ENCODE measurements around the gene SCMH1. TPM values are rescaled to one million over a fixed set of nuclear protein-coding genes. Genes with fewer than 3 reads are reported as not detected.

The SCMH1 gene
- total RNA-seq, 1 experiment from 2014 or later = 19.4 TPM

GRCh38 chr1:41041614-41042270 lies 200.4 kb downstream of the SCMH1 start:
- CTCF ChIA-PET = no interaction called here
- H3K4me3 Mint-ChIP-seq = no peak overlapping the region
- H3K27ac Mint-ChIP-seq = no peak overlapping the region
- H3K4me1 Mint-ChIP-seq = no peaks in the 10 kb centered on the region
- POLR2A ChIA-PET = no interaction called here
- TF ChIP-seq E2F5 (CRISPR knock-in tag; IDR thresholded peaks at IDR 0.05) (no peak), PRRX2 (CRISPR knock-in tag; IDR thresholded peaks at IDR 0.05) (no peak), NFYB (CRISPR knock-in tag; conservative IDR thresholded peaks at IDR 0.05; ENCODE audit: low read depth) (no peak), FOXP1 (CRISPR knock-in tag; IDR thresholded peaks at IDR 0.05; ENCODE audit: borderline replicate concordance) (no peak), ZNF423 (CRISPR knock-in tag; IDR thresholded peaks at IDR 0.05) (no peak), ZNF281 (CRISPR knock-in tag; IDR thresholded peaks at IDR 0.05) (no peak), SP1 (CRISPR knock-in tag; conservative IDR thresholded peaks at IDR 0.05) (no peak)
- no peaks in the 10 kb centered on the region for H3K9me3 Mint-ChIP-seq
- H3K27me3 Mint-ChIP-seq (ENCODE audit: low read depth) = no peaks in the 10 kb centered on the region
- peaks cover 3% of the 10 kb centered on the region; the same call in 1 of the 2 replicates for H3K36me3 Mint-ChIP-seq
- DNase-seq (ENCODE audit: low spot score) = no peak
- ATAC-seq = no peak

GRCh38 chr1:41038110-41038509 lies 204.0 kb downstream of the SCMH1 start:
- ChIA-PET CTCF (interaction anchor here (0.9 to 1.3 kb wide), 3 partner anchors 14 to 395 kb away, joined by 3 read pairs; partner anchors contain the start of gene SLFNL1), POLR2A (no interaction called here)
- Mint-ChIP-seq H3K36me3 (peaks cover 11% of the 10 kb centered on the region), H3K4me1 (peaks cover 9% of the 10 kb centered on the region), H3K27me3 (ENCODE audit: low read depth) (no peaks in the 10 kb centered on the region), H3K27ac (no peak overlapping the region), H3K9me3 (no peaks in the 10 kb centered on the region), H3K4me3 (no peak overlapping the region)
- TF ChIP-seq ZNF281 (CRISPR knock-in tag; IDR thresholded peaks at IDR 0.05) = no peak
- TF ChIP-seq ATF3 (CRISPR knock-in tag; conservative IDR thresholded peaks at IDR 0.05) = no peak
- no peak for TF ChIP-seq CBFB (CRISPR knock-in tag; IDR thresholded peaks at IDR 0.05; ENCODE audit: low read depth)
- no peak for TF ChIP-seq ELF4 (CRISPR knock-in tag; IDR thresholded peaks at IDR 0.05; ENCODE audit: low read depth)
- no peak for TF ChIP-seq ZNF396 (CRISPR knock-in tag; IDR thresholded peaks at IDR 0.05; ENCODE audit: borderline replicate concordance)
- TF ChIP-seq TEAD4 (CRISPR knock-in tag; IDR thresholded peaks at IDR 0.05) = no peak
- no peak for TF ChIP-seq OVOL2 (CRISPR knock-in tag; IDR thresholded peaks at IDR 0.05; ENCODE audit: borderline replicate concordance)
- no peak for TF ChIP-seq ATF2 (CRISPR knock-in tag; IDR thresholded peaks at IDR 0.05; ENCODE audit: borderline replicate concordance, low read depth)
- no peak for TF ChIP-seq CTCF (IDR thresholded peaks at IDR 0.05)
- DNase-seq (ENCODE audit: low spot score) (no peak), ATAC-seq (peak; percentile 55; the same call in 1 of the 2 replicates)
